SK-N-SH (cell line): ENCODE data around the gene SYT1. TPM values are rescaled to one million over a fixed set of nuclear protein-coding genes. Genes with fewer than 3 reads are reported as not detected.

Experiments used
- CTCF ChIA-PET: fragments of 300-600, 350-600 bp; formaldehyde crosslinking; extraction: SDS; loops from one replicate; lab custom pipeline; 2021; lab: Yijun Ruan, JAX
- POLR2A ChIA-PET: fragments of 350-600 bp; sonication (Branson Sonifier 250); formaldehyde crosslinking; extraction: SDS; loops from one replicate; lab custom pipeline; 2020; ENCODE audit warnings: antibody characterized with exemption, inconsistent platforms; lab: Yijun Ruan, JAX
- DNase-seq: peaks from one replicate; pipeline ENCODE4 v3.0.0; 2012
- H2AFZ ChIP-seq: fragments of 200-600 bp; sonication (generic); 2 replicates; pipeline ENCODE4 v1.8.1; 2016; ENCODE audit warnings: antibody characterized with exemption, mild to moderate bottlenecking, low read depth
- H3F3A ChIP-seq: fragments of 200-600 bp; sonication (generic); replicated peaks from 2 replicates; pipeline ENCODE3; 2016; ENCODE audit warnings: antibody characterized with exemption, mild to moderate bottlenecking; ENCODE audit not compliant: insufficient read depth
- H3K27ac ChIP-seq, 2 experiments: fragments of 200-500 bp in 1 of 2; fragments of 200-600 bp in 1 of 2; sonication (Bioruptor generic) in 1 of 2; sonication (generic), shearing (Covaris generic) in 1 of 2; 2 replicates each; pipeline versions ENCODE4 v1.5.1 to v1.6.1; 2014 to 2016; ENCODE audit warnings: low read depth in 2 of 2, inconsistent platforms in 1 of 2, low read length in 1 of 2, mild to moderate bottlenecking in 1 of 2, mixed read lengths in 1 of 2
- H3K27me3 ChIP-seq: fragments of 200-600 bp; sonication (generic), shearing (Covaris generic); 2 replicates; pipeline ENCODE4 v1.6.1; 2016; ENCODE audit warnings: mixed run types; ENCODE audit not compliant: insufficient read depth
- H3K36me3 ChIP-seq, 2 experiments: fragments of 200-500 bp in 1 of 2; fragments of 200-600 bp in 1 of 2; sonication (Bioruptor generic) in 1 of 2; sonication (generic) in 1 of 2; replicated peaks in 1 of 2; 2 replicates each; pipeline versions ENCODE3 to v1.5.1; 2014 to 2016; ENCODE audit warnings: low read length in 1 of 2, mild to moderate bottlenecking in 1 of 2; ENCODE audit not compliant: insufficient read depth in 2 of 2, control insufficient read depth in 1 of 2
- H3K4me1 ChIP-seq, 2 experiments: fragments of 200-500 bp in 1 of 2; fragments of 200-600 bp in 1 of 2; sonication (Bioruptor generic) in 1 of 2; sonication (generic), shearing (Covaris generic) in 1 of 2; 2 replicates each; pipeline versions ENCODE4 v1.5.1 to v1.6.1; 2014 to 2016; ENCODE audit warnings: low read depth in 1 of 2, low read length in 1 of 2, mixed run types in 1 of 2; ENCODE audit not compliant: insufficient read depth in 2 of 2, control insufficient read depth in 1 of 2
- H3K4me2 ChIP-seq: fragments of 200-600 bp; sonication (generic), shearing (Covaris generic); 2 replicates; pipeline ENCODE4 v1.6.1; 2017; ENCODE audit warnings: mixed run types
- H3K4me3 ChIP-seq, 2 experiments: fragments of 200-500 bp in 1 of 2; fragments of 200-600 bp in 1 of 2; sonication (Bioruptor generic) in 1 of 2; sonication (generic), shearing (Covaris generic) in 1 of 2; 2 replicates each; pipeline versions ENCODE4 v1.5.1 to v1.8.1; 2014 to 2016; ENCODE audit warnings: low read depth in 2 of 2, inconsistent platforms in 1 of 2, low read length in 1 of 2, mild to moderate bottlenecking in 1 of 2, mixed read lengths in 1 of 2, moderate library complexity in 1 of 2
- H3K79me2 ChIP-seq: fragments of 200-600 bp; sonication (generic); 2 replicates; pipeline ENCODE4 v1.8.1; 2017; ENCODE audit warnings: mild to moderate bottlenecking; ENCODE audit not compliant: insufficient read depth
- H3K9ac ChIP-seq: fragments of 200-600 bp; sonication (generic); 2 replicates; pipeline ENCODE4 v1.6.1; 2017; ENCODE audit warnings: mixed run types
- H3K9me2 ChIP-seq: fragments of 200-600 bp; sonication (generic); 2 replicates; pipeline ENCODE4 v1.6.1; 2017; ENCODE audit warnings: mixed run types
- H3K9me3 ChIP-seq: fragments of 200-600 bp; sonication (generic); 2 replicates; pipeline ENCODE4 v1.6.1; 2017; ENCODE audit warnings: mixed run types, mild to moderate bottlenecking, moderate library complexity
- H4K20me1 ChIP-seq: fragments of 200-600 bp; sonication (generic); 2 replicates; pipeline ENCODE4 v1.6.1; 2017; ENCODE audit warnings: mild to moderate bottlenecking, mixed run types; ENCODE audit not compliant: insufficient read depth
- ELF1 ChIP-seq: IDR thresholded peaks from 2 replicates; pipeline ENCODE4 v1.4.0; 2012
- FOSL2 ChIP-seq: IDR thresholded peaks from 2 replicates; pipeline ENCODE4 v1.4.0; 2012; ENCODE audit warnings: low read depth, mild to moderate bottlenecking, moderate library complexity, borderline replicate concordance
- FOXM1 ChIP-seq: IDR thresholded peaks from 2 replicates; pipeline ENCODE4 v1.4.0; 2012; ENCODE audit warnings: low read depth, mild to moderate bottlenecking
- GABPA ChIP-seq: IDR thresholded peaks from 2 replicates; pipeline ENCODE4 v1.4.0; 2012; ENCODE audit warnings: low read depth, mild to moderate bottlenecking
- IRF3 ChIP-seq: fragments of 150-350 bp; IDR thresholded peaks from 2 replicates; pipeline ENCODE4 v1.6.1; 2016; ENCODE audit warnings: mild to moderate bottlenecking, low read depth, low read length
- JUND ChIP-seq: IDR thresholded peaks from 2 replicates; pipeline ENCODE4 v1.4.0; 2012
- RAD21 ChIP-seq: IDR thresholded peaks from 2 replicates; pipeline ENCODE4 v1.6.1; 2012; ENCODE audit warnings: mild to moderate bottlenecking, low read length
- RCOR1 ChIP-seq: fragments of 150-350 bp; IDR thresholded peaks from 2 replicates; pipeline ENCODE4 v1.6.1; 2017; ENCODE audit warnings: antibody characterized with exemption, low read length
- RXRA ChIP-seq: IDR thresholded peaks from 2 replicates; pipeline ENCODE4 v1.4.0; 2012; ENCODE audit warnings: low read depth, mild to moderate bottlenecking, borderline replicate concordance
- SIN3A ChIP-seq: IDR thresholded peaks from 2 replicates; pipeline ENCODE4 v1.6.1; 2012; ENCODE audit warnings: low read depth, mild to moderate bottlenecking, low read length, moderate library complexity, borderline replicate concordance
- TCF12 ChIP-seq: IDR thresholded peaks from 2 replicates; pipeline ENCODE4 v1.4.0; 2012
- polyA plus RNA-seq, 3 experiments: library from polyadenylated mRNA; depleted of rRNA; stranded (reverse); fragments of >200 nt; gene quantifications; 2 replicates each; pipeline ENCODE4 v1.2.3, GENCODE V29; 2012
- TF ChIP-seq, protein P1 (sequence below): IDR thresholded peaks from 2 replicates; pipeline ENCODE4 v1.4.0; 2012; ENCODE audit warnings: low read depth, borderline replicate concordance
- TF ChIP-seq, protein P2 (sequence below): IDR thresholded peaks from 2 replicates; pipeline ENCODE4 v1.4.0; 2012; ENCODE audit warnings: low read depth, borderline replicate concordance

SYT1 gene
- polyA plus RNA-seq, 1 of the 3 experiments (the other 2 are of a cell fraction) = 12.7 TPM

DNA sequence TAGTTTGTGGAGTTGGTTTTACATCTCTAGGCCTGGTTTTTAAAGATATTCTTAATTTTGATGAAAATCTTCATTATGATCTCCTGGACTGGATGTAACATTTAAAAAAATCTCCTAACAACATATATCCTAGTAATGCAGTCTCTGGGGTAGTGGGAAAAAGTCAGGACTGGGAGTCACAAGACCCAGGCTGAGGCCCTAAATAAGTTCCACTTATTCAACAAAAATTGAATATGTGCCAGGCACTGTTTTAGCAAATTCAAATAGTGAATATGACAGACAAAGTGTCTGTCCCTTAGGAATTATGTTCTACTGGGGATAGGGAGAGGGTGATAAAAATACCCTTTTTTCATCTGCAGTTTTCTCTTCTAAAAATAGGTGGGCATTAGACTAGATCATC lies 577.8 kb downstream of the SYT1 start:
- ChIA-PET CTCF (interaction anchor here (2.1 kb wide), 1 partner anchor 7 kb away, joined by 5 read pairs; no protein-coding TSS in a partner anchor), POLR2A (no interaction called here)
- H3K36me3 ChIP-seq = peaks cover 15 to 20% of the 10 kb centered on the region in 2 experiments
- H3F3A ChIP-seq = peaks cover 6% of the 10 kb centered on the region
- H3K9ac ChIP-seq = no peak overlapping the region
- H3K4me2 ChIP-seq = no peak overlapping the region
- H3K4me3 ChIP-seq = no peak overlapping the region
- H3K27ac ChIP-seq = no peak overlapping the region
- H3K27me3 ChIP-seq = no peaks in the 10 kb centered on the region
- H2AFZ ChIP-seq = no peak overlapping the region
- H3K79me2 ChIP-seq = no peaks in the 10 kb centered on the region
- peaks cover 7 to 9% of the 10 kb centered on the region in 2 experiments; a peak in 3 of 4 replicates for H3K4me1 ChIP-seq
- no peaks in the 10 kb centered on the region for H3K9me3 ChIP-seq
- DNase-seq = no peak
- H3K9me2 ChIP-seq = no peaks in the 10 kb centered on the region
- TF ChIP-seq IRF3 (no peak), SIN3A (no peak), GABPA (no peak), JUND (no peak), FOSL2 (no peak), RAD21 (no peak), RCOR1 (no peak), FOXM1 (no peak), RXRA (no peak)
- TF ChIP-seq, protein P1, sequence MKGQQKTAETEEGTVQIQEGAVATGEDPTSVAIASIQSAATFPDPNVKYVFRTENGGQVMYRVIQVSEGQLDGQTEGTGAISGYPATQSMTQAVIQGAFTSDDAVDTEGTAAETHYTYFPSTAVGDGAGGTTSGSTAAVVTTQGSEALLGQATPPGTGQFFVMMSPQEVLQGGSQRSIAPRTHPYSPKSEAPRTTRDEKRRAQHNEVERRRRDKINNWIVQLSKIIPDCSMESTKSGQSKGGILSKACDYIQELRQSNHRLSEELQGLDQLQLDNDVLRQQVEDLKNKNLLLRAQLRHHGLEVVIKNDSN = no peak
- H4K20me1 ChIP-seq = no peaks in the 10 kb centered on the region

DNA sequence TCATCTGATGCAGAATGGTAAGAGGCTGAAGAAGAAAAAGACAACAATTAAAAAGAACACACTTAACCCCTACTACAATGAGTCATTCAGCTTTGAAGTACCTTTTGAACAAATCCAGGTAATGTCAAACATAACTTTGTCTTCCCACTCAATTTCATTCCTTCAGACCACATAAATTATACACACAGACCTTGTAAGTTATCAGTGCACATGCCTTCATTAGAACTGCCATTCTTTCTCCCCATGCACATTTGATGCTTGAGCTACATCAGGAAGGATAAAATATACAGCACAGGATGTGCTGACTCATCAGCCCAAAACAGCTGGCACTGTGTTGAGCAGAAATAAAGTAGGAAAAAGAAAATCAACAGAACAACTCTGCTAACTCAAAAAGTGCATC lies 579.5 kb downstream of the SYT1 start:
- Histone ChIP-seq H3F3A (peaks cover 6% of the 10 kb centered on the region), H3K79me2 (no peaks in the 10 kb centered on the region), H3K9me3 (no peaks in the 10 kb centered on the region), H3K27me3 (no peaks in the 10 kb centered on the region), H3K36me3 (peaks cover 23 to 27% of the 10 kb centered on the region in 2 experiments), H3K9me2 (no peaks in the 10 kb centered on the region), H3K4me1 (peaks cover 7 to 9% of the 10 kb centered on the region in 2 experiments; a peak in 3 of 4 replicates), H3K9ac (no peak overlapping the region), H3K4me3 (no peak overlapping the region), H2AFZ (no peak overlapping the region), H3K27ac (peak overlapping the region in 1 of 2 experiments; percentile 46; a peak in 1 of 4 replicates), H4K20me1 (no peaks in the 10 kb centered on the region), H3K4me2 (no peak overlapping the region)
- TF ChIP-seq FOSL2 = peak; percentile 39; the same call in 1 of the 2 replicates
- no peak for TF ChIP-seq SIN3A
- 0 out of 2 replicates have a peak, but pooled peaks have one; percentile 26 for TF ChIP-seq JUND
- TF ChIP-seq IRF3 = no peak
- TF ChIP-seq, protein P1 = no peak
- TF ChIP-seq TCF12 = peak; percentile 40; the same call in 1 of the 2 replicates
- TF ChIP-seq, protein P2, sequence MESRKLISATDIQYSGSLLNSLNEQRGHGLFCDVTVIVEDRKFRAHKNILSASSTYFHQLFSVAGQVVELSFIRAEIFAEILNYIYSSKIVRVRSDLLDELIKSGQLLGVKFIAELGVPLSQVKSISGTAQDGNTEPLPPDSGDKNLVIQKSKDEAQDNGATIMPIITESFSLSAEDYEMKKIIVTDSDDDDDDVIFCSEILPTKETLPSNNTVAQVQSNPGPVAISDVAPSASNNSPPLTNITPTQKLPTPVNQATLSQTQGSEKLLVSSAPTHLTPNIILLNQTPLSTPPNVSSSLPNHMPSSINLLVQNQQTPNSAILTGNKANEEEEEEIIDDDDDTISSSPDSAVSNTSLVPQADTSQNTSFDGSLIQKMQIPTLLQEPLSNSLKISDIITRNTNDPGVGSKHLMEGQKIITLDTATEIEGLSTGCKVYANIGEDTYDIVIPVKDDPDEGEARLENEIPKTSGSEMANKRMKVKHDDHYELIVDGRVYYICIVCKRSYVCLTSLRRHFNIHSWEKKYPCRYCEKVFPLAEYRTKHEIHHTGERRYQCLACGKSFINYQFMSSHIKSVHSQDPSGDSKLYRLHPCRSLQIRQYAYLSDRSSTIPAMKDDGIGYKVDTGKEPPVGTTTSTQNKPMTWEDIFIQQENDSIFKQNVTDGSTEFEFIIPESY = no peak
- TF ChIP-seq ELF1 = no peak
- CTCF ChIA-PET = interaction anchor here (0.5 to 2.1 kb wide), 2 partner anchors 9 to 863 kb away, joined by 3 to 5 read pairs; no protein-coding TSS in a partner anchor
- POLR2A ChIA-PET = no interaction called here
- no peak for DNase-seq
